BLaER1 treated with 17β-estradiol and CSF1 and Interleukin-3, amounts not matched to agents 10 nM and 100 nM (cell line): Measurements from ENCODE around the gene CLCNKA.
A peak's percentile ranks its signal among the peaks of the same experiment; 100 is the strongest.

Experiments used
- H3K27ac ChIP-seq, 11 experiments: shearing (Covaris generic); formaldehyde crosslinking; 2 replicates each; pipeline ENCODE4 v1.8.1; 2022
- H3K27me3 ChIP-seq, 11 experiments: shearing (Covaris generic); formaldehyde crosslinking; 2 replicates each; pipeline ENCODE4 v1.8.1; 2022
- H3K36me3 ChIP-seq, 11 experiments: shearing (Covaris generic); formaldehyde crosslinking; 2 replicates each; pipeline ENCODE4 v1.8.1; 2022
- H3K4me1 ChIP-seq, 10 experiments: shearing (Covaris generic); formaldehyde crosslinking; 2 replicates each; pipeline ENCODE4 v1.8.1; 2022
- H3K4me2 ChIP-seq, 11 experiments: shearing (Covaris generic); formaldehyde crosslinking; 2 replicates each; pipeline ENCODE4 v1.8.1; 2022
- H3K4me3 ChIP-seq, 10 experiments: shearing (Covaris generic); formaldehyde crosslinking; 2 replicates each; pipeline ENCODE4 v1.8.1; 2022
- H3K9ac ChIP-seq, 11 experiments: shearing (Covaris generic); formaldehyde crosslinking; 2 replicates each; pipeline ENCODE4 v1.8.1; 2022
- H3K9me3 ChIP-seq, 11 experiments: shearing (Covaris generic); formaldehyde crosslinking; replicated peaks in 1 of 11; 2 replicates each; pipeline ENCODE4 v1.8.1; 2022
- H4K20me1 ChIP-seq, 11 experiments: shearing (Covaris generic); formaldehyde crosslinking; 2 replicates each; pipeline ENCODE4 v1.8.1; 2022
- Cebpa-rat ChIP-seq, 11 experiments: shearing (Covaris generic); IDR thresholded peaks; 2 replicates each; pipeline ENCODE4 v1.8.1; 2022

CLCNKA gene

GRCh38 chr1:16006552-16007485 is 15.0 kb upstream of the CLCNKA start:
- Histone ChIP-seq H4K20me1 (no peaks in the 10 kb centered on the region), H3K36me3 (no peaks in the 10 kb centered on the region), H3K27me3 (no peaks in the 10 kb centered on the region), H3K4me1 (peaks cover 39 to 74% (median 56%) of the 10 kb centered on the region in 10 experiments), H3K27ac (peak overlapping the region in 3 of 11 experiments; percentile 35 to 60 (median 53); a peak in 3 of 22 replicates), H3K9me3 (no peaks in the 10 kb centered on the region), H3K9ac (peak overlapping the region in 4 of 11 experiments; percentile 21 to 56 (median 47); a peak in 5 of 22 replicates), H3K4me2 (peak overlapping the region; percentile 37 to 90 (median 79)), H3K4me3 (no peak overlapping the region)
- no peak for TF ChIP-seq Cebpa-rat (IDR thresholded peaks at IDR 0.05)

GRCh38 chr1:16007671-16008341 is 14.0 kb upstream of the CLCNKA start:
- Histone ChIP-seq H3K4me2 (peak overlapping the region in 9 of 11 experiments; percentile 18 to 90 (median 79); a peak in 14 of 22 replicates), H3K27ac (no peak overlapping the region), H3K9ac (no peak overlapping the region), H3K4me1 (peaks cover 49 to 84% (median 66%) of the 10 kb centered on the region in 10 experiments), H4K20me1 (no peaks in the 10 kb centered on the region), H3K9me3 (no peaks in the 10 kb centered on the region), H3K4me3 (no peak overlapping the region), H3K27me3 (no peaks in the 10 kb centered on the region), H3K36me3 (no peaks in the 10 kb centered on the region)
- no peak for TF ChIP-seq Cebpa-rat (IDR thresholded peaks at IDR 0.05)

- no peak overlapping the region; a peak in 1 of 22 replicates for H3K4me2 ChIP-seq
- TF ChIP-seq Cebpa-rat (IDR thresholded peaks at IDR 0.05) = no peak
- no peaks in the 10 kb centered on the region for H4K20me1 ChIP-seq
- H3K9ac ChIP-seq = 0 out of 22 replicates have a peak overlapping the region, but pooled peaks of 1 of the 11 experiments have one; percentile 7
- H3K27me3 ChIP-seq = no peaks in the 10 kb centered on the region
- H3K4me1 ChIP-seq = peaks cover 60 to 89% (median 74%) of the 10 kb centered on the region in 10 experiments
- H3K36me3 ChIP-seq = no peaks in the 10 kb centered on the region
- no peak overlapping the region for H3K27ac ChIP-seq
- H3K4me3 ChIP-seq = no peak overlapping the region
- no peaks in the 10 kb centered on the region for H3K9me3 ChIP-seq
These were observed 12.8 kb upstream of the CLCNKA start for GRCh38 chr1:16009030-16009460.

GRCh38 chr1:16009678-16010077 is 12.2 kb upstream of the CLCNKA start:
- no peak overlapping the region for H3K4me3 ChIP-seq
- H3K4me1 ChIP-seq = peaks cover 61 to 89% (median 74%) of the 10 kb centered on the region in 10 experiments
- H3K9me3 ChIP-seq = no peaks in the 10 kb centered on the region
- no peak for TF ChIP-seq Cebpa-rat (IDR thresholded peaks at IDR 0.05)
- H3K36me3 ChIP-seq = no peaks in the 10 kb centered on the region
- no peak overlapping the region for H3K4me2 ChIP-seq
- H3K9ac ChIP-seq = no peak overlapping the region
- no peaks in the 10 kb centered on the region for H4K20me1 ChIP-seq
- no peaks in the 10 kb centered on the region for H3K27me3 ChIP-seq
- no peak overlapping the region for H3K27ac ChIP-seq

- no peak for TF ChIP-seq Cebpa-rat (IDR thresholded peaks at IDR 0.05)
- no peaks in the 10 kb centered on the region for H3K9me3 ChIP-seq
- no peak overlapping the region; a peak in 1 of 22 replicates for H3K9ac ChIP-seq
- peaks cover 62 to 89% (median 74%) of the 10 kb centered on the region in 10 experiments for H3K4me1 ChIP-seq
- H4K20me1 ChIP-seq = no peaks in the 10 kb centered on the region
- no peak overlapping the region for H3K27ac ChIP-seq
- H3K27me3 ChIP-seq = no peaks in the 10 kb centered on the region
- peak overlapping the region in 1 of 11 experiments; percentile 91; a peak in 1 of 22 replicates for H3K4me2 ChIP-seq
- no peaks in the 10 kb centered on the region for H3K36me3 ChIP-seq
- H3K4me3 ChIP-seq = no peak overlapping the region
These were observed 11.0 kb upstream of the CLCNKA start for GRCh38 chr1:16010837-16011236.

GRCh38 chr1:16011936-16012589 is 9.8 kb upstream of the CLCNKA start:
- H3K27ac ChIP-seq = peak overlapping the region; percentile 74 to 94 (median 86); a peak in 21 of 22 replicates
- peak overlapping the region in 8 of 10 experiments; percentile 42 to 69 (median 54); a peak in 11 of 20 replicates for H3K4me3 ChIP-seq
- no peaks in the 10 kb centered on the region for H4K20me1 ChIP-seq
- H3K4me1 ChIP-seq = peaks cover 62 to 89% (median 74%) of the 10 kb centered on the region in 10 experiments
- no peaks in the 10 kb centered on the region for H3K27me3 ChIP-seq
- no peak for TF ChIP-seq Cebpa-rat (IDR thresholded peaks at IDR 0.05)
- no peaks in the 10 kb centered on the region for H3K36me3 ChIP-seq
- H3K9me3 ChIP-seq = no peaks in the 10 kb centered on the region
- H3K9ac ChIP-seq = peak overlapping the region; percentile 76 to 86 (median 83); a peak in 21 of 22 replicates
- H3K4me2 ChIP-seq = peak overlapping the region; percentile 80 to 91 (median 87)

GRCh38 chr1:16012590-16013219 is 9.1 kb upstream of the CLCNKA start:
- H3K4me3 ChIP-seq = peak overlapping the region; percentile 32 to 69 (median 54); a peak in 19 of 20 replicates
- peak in 3 of 11 experiments; percentile 22 to 45 (median 32); a peak in 1 of 22 replicates for TF ChIP-seq Cebpa-rat (IDR thresholded peaks at IDR 0.05)
- H3K9me3 ChIP-seq = no peaks in the 10 kb centered on the region
- H4K20me1 ChIP-seq = no peaks in the 10 kb centered on the region
- peak overlapping the region; percentile 76 to 86 (median 83) for H3K9ac ChIP-seq
- peak overlapping the region; percentile 80 to 91 (median 87) for H3K4me2 ChIP-seq
- H3K4me1 ChIP-seq = peaks cover 63 to 89% (median 74%) of the 10 kb centered on the region in 10 experiments
- no peaks in the 10 kb centered on the region for H3K36me3 ChIP-seq
- no peaks in the 10 kb centered on the region for H3K27me3 ChIP-seq
- peak overlapping the region; percentile 74 to 94 (median 86) for H3K27ac ChIP-seq

- Histone ChIP-seq H4K20me1 (no peaks in the 10 kb centered on the region), H3K4me1 (peaks cover 63 to 93% (median 75%) of the 10 kb centered on the region in 10 experiments), H3K9me3 (no peaks in the 10 kb centered on the region), H3K27me3 (no peaks in the 10 kb centered on the region), H3K27ac (peak overlapping the region; percentile 74 to 94 (median 86)), H3K4me3 (peak overlapping the region; percentile 32 to 69 (median 54); a peak in 19 of 20 replicates), H3K4me2 (peak overlapping the region; percentile 80 to 91 (median 87)), H3K9ac (peak overlapping the region; percentile 76 to 86 (median 83); a peak in 21 of 22 replicates), H3K36me3 (no peaks in the 10 kb centered on the region)
- no peak for TF ChIP-seq Cebpa-rat (IDR thresholded peaks at IDR 0.05)
These were observed 8.5 kb upstream of the CLCNKA start for GRCh38 chr1:16013220-16013907.
